Fibroblast of lung (primary cell): Measurements from ENCODE around the gene RMDN3. TPM values are rescaled to one million over a fixed set of nuclear protein-coding genes. Genes with fewer than 3 reads are reported as not detected.

Source experiments
- DNase-seq, 2 donors: peaks; one replicate each; pipeline versions ENCODE4 v3.0.0 to v3.0.0-alpha.2; 2010; ENCODE audit warnings: low read depth in 2 of 2
- H2AFZ ChIP-seq: 2 replicates; pipeline ENCODE4 v1.5.1; 2012; ENCODE audit warnings: low read length, control low read depth, inconsistent platforms
- H3K27ac ChIP-seq: 2 replicates; pipeline ENCODE4 v1.5.1; 2011; ENCODE audit warnings: low read length, control low read depth; ENCODE audit not compliant: insufficient read depth
- H3K27me3 ChIP-seq: 2 replicates; pipeline ENCODE4 v1.5.1; 2011; ENCODE audit warnings: mild to moderate bottlenecking, low read length; ENCODE audit not compliant: control insufficient read depth, insufficient read depth
- H3K36me3 ChIP-seq: 2 replicates; pipeline ENCODE4 v1.5.1; 2011; ENCODE audit warnings: low read length; ENCODE audit not compliant: control insufficient read depth, insufficient read depth
- H3K4me1 ChIP-seq: 2 replicates; pipeline ENCODE4 v1.5.1; 2011; ENCODE audit warnings: low read length; ENCODE audit not compliant: control insufficient read depth, insufficient read depth; ENCODE audit errors: extremely low read depth
- H3K4me2 ChIP-seq: 2 replicates; pipeline ENCODE4 v1.5.1; 2011; ENCODE audit warnings: low read length, control low read depth; ENCODE audit not compliant: insufficient read depth; ENCODE audit errors: extremely low read depth
- H3K4me3 ChIP-seq, 4 experiments: fragments of 200-600 bp in 1 of 4; sonication (generic) in 1 of 4; replicated peaks in 1 of 4; 2 replicates each; pipeline ENCODE4 v1.5.1; 2011 to 2016; ENCODE audit warnings: low read length in 4 of 4, low read depth in 3 of 4, mild to moderate bottlenecking in 3 of 4, control low read depth in 2 of 4, inconsistent platforms in 1 of 4, mixed read lengths in 1 of 4; ENCODE audit not compliant: insufficient read depth in 1 of 4; ENCODE audit errors: control extremely low read depth in 1 of 4
- H3K79me2 ChIP-seq: 2 replicates; pipeline ENCODE4 v1.5.1; 2012; ENCODE audit warnings: mild to moderate bottlenecking, low read length, inconsistent platforms; ENCODE audit not compliant: control insufficient read depth, insufficient read depth
- H3K9ac ChIP-seq: 2 replicates; pipeline ENCODE4 v1.5.1; 2011; ENCODE audit warnings: mild to moderate bottlenecking, low read length, control low read depth; ENCODE audit not compliant: insufficient read depth
- H3K9me3 ChIP-seq: 2 replicates; pipeline ENCODE4 v1.5.1; 2012; ENCODE audit warnings: low read depth, low read length; ENCODE audit not compliant: control insufficient read depth, insufficient read depth
- H4K20me1 ChIP-seq: 2 replicates; pipeline ENCODE4 v1.5.1; 2011; ENCODE audit warnings: low read length; ENCODE audit not compliant: control insufficient read depth, insufficient read depth; ENCODE audit errors: extremely low read depth
- CTCF ChIP-seq, 2 donors: IDR thresholded peaks in 1 of 2; conservative IDR thresholded peaks in 1 of 2; 1 replicate in 1 of 2; 2 replicates in 1 of 2; pipeline ENCODE4 v1.5.1; 2011 to 2012; ENCODE audit warnings: low read length in 2 of 2, control low read depth in 1 of 2, inconsistent platforms in 1 of 2, low read depth in 1 of 2, mild to moderate bottlenecking in 1 of 2
- EZH2 ChIP-seq: IDR thresholded peaks from 2 replicates; pipeline ENCODE4 v1.5.1; 2012; ENCODE audit warnings: low read length, control low read depth, mild to moderate bottlenecking; ENCODE audit errors: missing control alignments
- polyA plus RNA-seq, 2 donors: library from polyadenylated mRNA; depleted of rRNA in 1 of 2; stranded (reverse) in 1 of 2; unstranded in 1 of 2; fragments of >200 nt; gene quantifications; 2 replicates each; pipeline ENCODE4 v1.2.1, GENCODE V29; 2011 to 2012; ENCODE audit warnings: missing spikeins in 1 of 2
- total RNA-seq: library from RNA; depleted of rRNA; stranded (reverse); fragments of >200 nt; gene quantifications from 2 replicates; pipeline ENCODE4 v1.2.1, GENCODE V29; 2014

Gene RMDN3
- total and polyA plus RNA-seq, 2 donors (not counting 1 experiment from before 2014, with no cell fraction given): 16.0 to 22.7 TPM

- Histone ChIP-seq H3K27me3 (no peaks in the 10 kb centered on the region), H3K79me2 (no peaks in the 10 kb centered on the region), H3K9me3 (no peaks in the 10 kb centered on the region), H3K4me1 (peaks cover 5% of the 10 kb centered on the region), H3K27ac (no peak overlapping the region), H4K20me1 (no peaks in the 10 kb centered on the region), H3K4me2 (no peak overlapping the region), H3K36me3 (peaks cover 17% of the 10 kb centered on the region), H3K9ac (no peak overlapping the region), H3K4me3 (no peak overlapping the region), H2AFZ (no peak overlapping the region)
- TF ChIP-seq CTCF (conservative IDR thresholded peaks at IDR 0.05 in 1 of 2, IDR thresholded peaks at IDR 0.05 in 1 of 2; ENCODE audit: low read depth in 1 of 2, low read length in 2 of 2) (no peak), EZH2 (no peak)
- DNase-seq: no peak
These were observed 17.0 kb upstream of the RMDN3 start for GRCh38 chr15:40772014-40772413.

GRCh38 chr15:40771242-40771641 lies 16.2 kb upstream of the RMDN3 start:
- H3K27me3 ChIP-seq: no peaks in the 10 kb centered on the region
- DNase-seq: no peak
- H3K4me3 ChIP-seq: no peak overlapping the region
- H4K20me1 ChIP-seq: no peaks in the 10 kb centered on the region
- H3K4me2 ChIP-seq: no peak overlapping the region
- TF ChIP-seq EZH2: no peak
- no peak for TF ChIP-seq CTCF (conservative IDR thresholded peaks at IDR 0.05 in 1 of 2, IDR thresholded peaks at IDR 0.05 in 1 of 2; ENCODE audit: low read depth in 1 of 2, low read length in 2 of 2)
- no peak overlapping the region for H3K9ac ChIP-seq
- no peak overlapping the region for H2AFZ ChIP-seq
- peaks cover 2% of the 10 kb centered on the region for H3K4me1 ChIP-seq
- H3K27ac ChIP-seq: no peak overlapping the region
- no peaks in the 10 kb centered on the region for H3K79me2 ChIP-seq
- peaks cover 15% of the 10 kb centered on the region for H3K36me3 ChIP-seq
- H3K9me3 ChIP-seq: no peaks in the 10 kb centered on the region

- H3K9ac ChIP-seq: no peak overlapping the region
- DNase-seq: no peak
- no peak for TF ChIP-seq EZH2
- TF ChIP-seq CTCF (conservative IDR thresholded peaks at IDR 0.05 in 1 of 2, IDR thresholded peaks at IDR 0.05 in 1 of 2; ENCODE audit: low read depth in 1 of 2, low read length in 2 of 2): no peak
These were observed 15.2 kb upstream of the RMDN3 start for GRCh38 chr15:40770147-40770721.

More at GRCh38 chr15:40770147-40770721, 15.2 kb upstream of the RMDN3 start:
- Histone ChIP-seq H3K79me2 (no peaks in the 10 kb centered on the region), H4K20me1 (no peaks in the 10 kb centered on the region), H3K4me3 (no peak overlapping the region), H2AFZ (no peak overlapping the region), H3K27me3 (no peaks in the 10 kb centered on the region), H3K9me3 (no peaks in the 10 kb centered on the region), H3K27ac (no peak overlapping the region), H3K4me2 (no peak overlapping the region), H3K4me1 (peaks cover 6% of the 10 kb centered on the region), H3K36me3 (peaks cover 10% of the 10 kb centered on the region)
